Kidney (tissue), 14 donors: ENCODE data around the gene SF3B3. TPM values are rescaled to one million over a fixed set of nuclear protein-coding genes. Genes with fewer than 3 reads are reported as not detected.

ENCODE experiments used
- DNase-seq, 5 donors: peaks; one replicate each; pipeline ENCODE4 v3.0.0-alpha.2; 2013 to 2020
- FAIRE-seq: peaks from 2 replicates; lab custom pipeline; 2012; peaks lifted over from hg19 to GRCh38; lab: Jason Lieb, UNC
- H3K27ac ChIP-seq, 2 donors: one replicate each; pipeline ENCODE4 v1.7.0; 2013; ENCODE audit warnings: low read depth in 2 of 2, low read length in 2 of 2, inconsistent platforms in 1 of 2
- H3K27me3 ChIP-seq: one replicate; pipeline ENCODE4 v1.7.1; 2013; ENCODE audit warnings: low read length, inconsistent platforms; ENCODE audit not compliant: control insufficient read depth, insufficient read depth
- H3K36me3 ChIP-seq, 3 donors: one replicate each; pipeline versions ENCODE4 v1.7.0 to v1.7.1; 2013; ENCODE audit warnings: low read length in 3 of 3, control low read depth in 1 of 3, inconsistent platforms in 1 of 3; ENCODE audit not compliant: insufficient read depth in 3 of 3, control insufficient read depth in 2 of 3
- H3K4me1 ChIP-seq, 3 donors: one replicate each; pipeline versions ENCODE4 v1.7.0 to v1.7.1; 2013; ENCODE audit warnings: low read length in 3 of 3, inconsistent platforms in 1 of 3, low read depth in 1 of 3; ENCODE audit not compliant: control insufficient read depth in 2 of 3, insufficient read depth in 2 of 3
- H3K4me3 ChIP-seq, 3 donors: one replicate each; pipeline versions ENCODE4 v1.7.0 to v1.8.1; 2013; ENCODE audit warnings: low read length in 3 of 3, control low read depth in 1 of 3, inconsistent platforms in 1 of 3
- H3K9ac ChIP-seq, 3 donors: one replicate each; pipeline versions ENCODE4 v1.7.0 to v1.7.1; 2013; ENCODE audit warnings: low read length in 3 of 3, control low read depth in 1 of 3, inconsistent platforms in 1 of 3
- H3K9me3 ChIP-seq, 3 donors: one replicate each; pipeline versions ENCODE4 v1.7.0 to v1.7.1; 2013; ENCODE audit warnings: low read length in 3 of 3, control low read depth in 1 of 3, inconsistent platforms in 1 of 3; ENCODE audit not compliant: control insufficient read depth in 2 of 3, insufficient read depth in 1 of 3
- CTCF ChIP-seq: IDR thresholded peaks from 3 replicates; pipeline ENCODE4 v1.5.1; 2012; ENCODE audit warnings: mild to moderate bottlenecking, moderate library complexity, borderline replicate concordance; ENCODE audit not compliant: insufficient read depth; ENCODE audit errors: extremely low read depth
- intact Hi-C: fragments of 100-400 bp; cut with DNase I; formaldehyde crosslinking; loops from one replicate; pipeline ENCODE4 v1.11.1; 2022
- polyA plus RNA-seq: library from polyadenylated mRNA; stranded (reverse); fragments of 350-450 nt; fragmentation: Illumina TruSeq; extraction: RNeasy Lipid Tissue Mini Kit (QIAGEN cat#74804); gene quantifications from one replicate; pipeline ENCODE4 v1.2.3, GENCODE V29; 2014; ENCODE audit warnings: low read depth, low replicate concordance; ENCODE audit not compliant: insufficient read depth
- total RNA-seq: library from RNA; stranded (reverse); fragmentation: NEBNext Ultra II Directional; extraction: Animal tissue kit (Norgen Biotek cat#: 25700); gene quantifications from one replicate; pipeline ENCODE4 v1.2.1, GENCODE V29; 2021
- donor health status: control.
- donor health status: control.
- donor health status: control.
- donor health status: control.
- donor health status: control.
- donor health status: DM: yes; HTN: yes; CAD: no.
- donor health status: Normal renal cell carcinoma (clear cell type).

SF3B3 gene
- total and polyA plus RNA-seq, 2 donors from 2014 or later = 92.9 to 246 TPM

DNA sequence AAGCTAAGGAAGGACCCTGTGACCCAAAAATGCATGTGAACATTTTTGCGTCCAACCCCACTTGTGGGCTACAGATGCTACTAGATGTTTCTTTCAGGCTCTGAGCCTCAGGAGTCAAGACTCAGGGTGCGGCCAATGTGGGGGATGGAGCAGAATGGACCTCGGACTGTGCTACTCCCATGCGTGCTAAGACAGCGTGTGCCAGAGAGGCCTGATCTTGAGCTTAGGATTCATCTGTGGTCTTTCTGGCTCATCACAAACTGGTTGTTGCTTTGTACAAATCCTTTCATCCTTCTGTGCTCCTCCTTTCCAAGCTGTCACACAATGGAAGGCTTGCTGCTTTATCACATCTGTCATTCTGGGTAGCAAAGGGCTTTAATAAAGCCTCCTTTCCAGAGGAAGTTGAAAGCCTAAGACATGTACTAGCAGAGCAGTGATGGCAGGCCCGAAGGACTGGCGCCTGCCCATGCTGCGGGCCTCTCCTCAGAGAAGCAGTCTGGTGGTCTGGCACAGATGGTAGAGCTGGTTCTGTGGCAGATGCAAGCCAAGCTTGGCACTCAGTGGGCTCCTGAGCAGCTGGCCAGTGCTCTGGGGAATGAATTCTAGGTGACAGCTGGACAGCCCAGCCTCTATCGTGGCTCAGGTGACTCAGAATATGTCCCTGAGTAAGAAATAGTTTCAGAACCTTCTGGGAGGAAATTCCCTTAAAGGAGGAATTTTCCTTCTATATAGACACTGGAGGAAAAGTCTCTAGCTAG, 28.0 kb upstream of the SF3B3 start:
- Histone ChIP-seq H3K4me1 (no peaks in the 10 kb centered on the region), H3K36me3 (peaks cover 3 to 52% (median 31%) of the 10 kb centered on the region in 3 donors), H3K27ac (no peak overlapping the region), H3K9me3 (no peaks in the 10 kb centered on the region), H3K9ac (no peak overlapping the region), H3K27me3 (no peaks in the 10 kb centered on the region), H3K4me3 (no peak overlapping the region)
- TF ChIP-seq CTCF = no peak
- no peak for DNase-seq
- FAIRE-seq = no peak
- intact Hi-C loops = no loop called here

GRCh38 chr16:70496513-70496912, 27.1 kb upstream of the SF3B3 start:
- FAIRE-seq = no peak
- Histone ChIP-seq H3K9ac (no peak overlapping the region), H3K27me3 (no peaks in the 10 kb centered on the region), H3K27ac (no peak overlapping the region), H3K36me3 (peaks cover 4 to 52% (median 31%) of the 10 kb centered on the region in 3 donors), H3K4me1 (no peaks in the 10 kb centered on the region), H3K9me3 (no peaks in the 10 kb centered on the region), H3K4me3 (no peak overlapping the region)
- intact Hi-C loops = no loop called here
- no peak for TF ChIP-seq CTCF
- no peak for DNase-seq

DNA sequence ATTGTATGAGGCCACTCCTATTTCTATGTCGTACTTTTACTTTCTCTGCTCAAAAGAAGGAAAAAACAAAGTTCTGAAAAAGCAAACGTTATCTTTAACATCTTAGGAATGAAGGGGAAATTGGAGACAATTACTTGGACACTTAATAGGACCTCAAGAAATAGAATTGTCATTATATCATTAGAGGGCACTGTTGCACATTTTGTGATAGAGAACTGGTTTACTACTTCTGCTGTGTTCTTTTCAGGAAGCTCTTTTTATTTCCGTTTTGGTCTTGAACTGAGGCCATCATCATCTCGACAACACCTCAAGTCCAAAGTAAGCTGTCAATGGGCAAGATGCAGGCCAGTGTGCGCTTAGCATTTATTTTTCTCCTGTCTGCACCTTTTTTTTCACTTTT, 14.9 kb upstream of the SF3B3 start:
- Histone ChIP-seq H3K36me3 (peaks cover 9 to 37% (median 37%) of the 10 kb centered on the region in 3 donors), H3K27ac (no peak overlapping the region)
- DNase-seq = no peak

More for the DNA sequence above, 14.9 kb upstream of the SF3B3 start:
- no peak overlapping the region for H3K4me3 ChIP-seq
- no peaks in the 10 kb centered on the region for H3K4me1 ChIP-seq
- H3K27me3 ChIP-seq = no peaks in the 10 kb centered on the region
- H3K9ac ChIP-seq = no peak overlapping the region
- no peaks in the 10 kb centered on the region for H3K9me3 ChIP-seq
- intact Hi-C loops = no loop called here
- no peak for FAIRE-seq
- TF ChIP-seq CTCF = no peak
